GM18505 (cell line): ENCODE results near the gene TACC2.

ENCODE experiments used
- ATAC-seq: cut with Tn5 transposase; IDR thresholded peaks from one replicate; pipeline ENCODE4 v1.9.1; 2021; ENCODE audit not compliant: unreplicated experiment
- POLR2A ChIP-seq: IDR thresholded peaks from 4 replicates; pipeline ENCODE4 v1.6.1; 2011; ENCODE audit warnings: borderline replicate concordance; ENCODE audit not compliant: insufficient read depth, insufficient read length; ENCODE audit errors: extremely low read depth

Gene TACC2

DNA sequence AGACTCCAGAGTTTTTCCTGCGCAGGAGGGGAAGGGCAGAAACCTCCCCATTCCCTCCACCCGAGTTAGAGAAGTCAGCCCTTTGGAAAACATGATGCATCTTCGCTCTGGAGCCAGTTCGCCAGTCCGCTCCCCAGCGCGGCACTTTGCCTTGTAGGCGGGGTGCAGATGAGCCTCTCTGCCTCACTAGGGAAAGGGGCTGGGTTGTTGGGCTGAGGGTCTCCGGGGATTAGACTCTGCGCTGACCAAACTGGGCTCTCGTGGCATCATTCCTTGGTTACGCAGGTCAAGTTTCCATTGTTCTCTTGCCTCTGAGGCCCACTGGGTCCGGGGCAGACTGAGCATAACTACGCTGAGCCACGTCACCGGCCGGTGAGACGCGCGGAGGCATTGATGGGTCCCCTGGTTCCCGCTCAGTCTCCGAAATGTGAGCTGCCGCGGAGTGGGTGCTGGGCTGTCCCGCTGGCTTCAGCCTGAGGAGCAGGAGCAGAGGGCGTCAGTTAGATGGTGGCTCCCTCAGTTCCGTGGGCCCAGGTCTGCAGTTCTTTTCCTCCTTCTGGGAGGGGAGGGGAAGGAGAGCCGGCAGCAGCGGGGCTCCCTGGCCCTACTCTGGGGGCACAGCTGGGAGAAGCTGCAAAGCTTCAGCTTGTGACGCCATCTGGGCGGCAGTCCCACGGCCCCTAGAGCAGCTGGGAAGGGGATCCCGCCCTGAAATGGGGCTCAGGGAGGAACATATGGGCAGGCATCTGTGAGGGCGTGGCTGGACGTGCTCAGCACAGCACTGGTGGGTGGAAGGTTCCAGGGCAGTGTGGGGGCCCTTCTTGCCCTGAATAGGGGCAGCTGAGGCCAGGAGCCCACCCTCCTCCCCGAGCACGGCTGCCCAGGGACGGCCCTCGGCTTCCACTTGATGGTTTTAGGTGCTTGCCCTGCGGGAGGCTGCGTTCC lies 160.9 kb downstream of the TACC2 start:
- TF ChIP-seq POLR2A, result no peak
- ATAC-seq, result no peak

DNA sequence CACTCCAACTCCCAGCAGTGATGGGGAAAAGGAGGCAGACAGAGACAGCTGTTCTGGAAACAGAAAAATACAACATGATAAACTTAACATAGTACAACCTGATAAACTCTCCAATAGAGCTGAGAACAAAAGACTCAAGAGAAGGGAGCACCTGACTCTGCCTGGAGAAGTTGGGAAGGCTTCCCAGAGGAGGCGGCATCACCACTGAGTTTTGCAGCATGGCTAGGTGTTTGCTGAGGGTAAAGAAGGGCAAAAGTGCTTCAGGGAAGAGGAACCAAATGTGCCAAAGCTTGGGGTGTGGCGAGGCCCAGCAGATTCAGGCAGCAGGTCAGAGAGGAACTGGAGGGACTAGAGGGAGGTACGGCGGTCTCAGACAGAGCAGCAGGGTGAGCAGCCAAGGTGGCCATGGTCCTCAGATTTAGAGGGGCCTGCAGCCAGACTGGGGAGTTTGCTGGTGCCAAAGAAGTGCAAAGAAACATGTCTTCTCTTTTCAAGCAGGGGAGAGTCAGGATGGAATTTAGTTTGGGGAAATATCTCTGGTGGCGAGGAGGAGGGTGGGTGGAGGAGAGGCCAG lies 162.2 kb downstream of the TACC2 start:
- no peak for ATAC-seq
- TF ChIP-seq POLR2A, result no peak

DNA sequence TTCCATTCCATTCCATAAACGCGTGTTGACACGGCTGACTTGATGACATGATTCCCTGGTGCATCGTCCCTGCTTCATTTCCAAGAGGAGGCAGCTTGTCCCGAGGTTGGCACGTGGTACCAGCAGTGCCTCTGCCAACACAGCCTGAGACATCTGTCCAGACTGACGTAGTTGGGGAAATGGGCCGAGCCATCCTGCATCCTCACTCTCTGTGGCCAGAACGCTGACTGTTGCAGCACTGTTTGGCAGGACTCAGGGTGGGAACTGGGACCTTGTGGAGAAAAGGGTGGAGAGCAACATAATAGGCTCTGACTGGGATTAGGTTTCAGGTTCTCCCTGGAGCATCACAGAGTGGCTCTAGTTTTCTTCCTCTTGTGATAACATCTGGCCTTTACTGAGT lies 163.6 kb downstream of the TACC2 start:
- ATAC-seq, result no peak
- TF ChIP-seq POLR2A, result no peak

DNA sequence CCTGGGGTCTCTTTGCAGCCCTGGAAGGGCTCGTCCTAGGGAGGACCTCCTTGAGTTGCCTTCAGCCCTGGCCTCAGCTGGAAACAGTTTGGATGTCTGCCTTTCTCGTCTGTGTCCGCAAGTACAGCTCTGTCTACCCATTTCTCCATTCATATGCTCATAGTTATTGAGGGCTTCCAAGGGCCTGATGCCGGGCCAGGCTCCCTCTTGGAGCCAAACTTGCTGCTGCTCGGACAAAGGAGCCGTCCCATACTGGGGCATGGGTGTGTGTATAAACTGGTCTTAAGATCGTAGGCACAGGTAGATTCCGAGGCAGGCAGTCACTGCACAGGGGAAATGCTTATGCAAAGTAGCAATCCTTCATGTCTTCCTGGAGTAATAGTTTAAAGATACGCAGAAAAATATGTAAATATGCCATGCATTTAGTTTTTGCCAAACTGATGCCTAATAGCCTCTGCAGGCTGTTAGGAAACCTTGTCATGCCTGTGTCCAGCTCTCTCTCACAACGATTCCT lies 165.1 kb downstream of the TACC2 start:
- no peak for TF ChIP-seq POLR2A
- ATAC-seq, result no peak

DNA sequence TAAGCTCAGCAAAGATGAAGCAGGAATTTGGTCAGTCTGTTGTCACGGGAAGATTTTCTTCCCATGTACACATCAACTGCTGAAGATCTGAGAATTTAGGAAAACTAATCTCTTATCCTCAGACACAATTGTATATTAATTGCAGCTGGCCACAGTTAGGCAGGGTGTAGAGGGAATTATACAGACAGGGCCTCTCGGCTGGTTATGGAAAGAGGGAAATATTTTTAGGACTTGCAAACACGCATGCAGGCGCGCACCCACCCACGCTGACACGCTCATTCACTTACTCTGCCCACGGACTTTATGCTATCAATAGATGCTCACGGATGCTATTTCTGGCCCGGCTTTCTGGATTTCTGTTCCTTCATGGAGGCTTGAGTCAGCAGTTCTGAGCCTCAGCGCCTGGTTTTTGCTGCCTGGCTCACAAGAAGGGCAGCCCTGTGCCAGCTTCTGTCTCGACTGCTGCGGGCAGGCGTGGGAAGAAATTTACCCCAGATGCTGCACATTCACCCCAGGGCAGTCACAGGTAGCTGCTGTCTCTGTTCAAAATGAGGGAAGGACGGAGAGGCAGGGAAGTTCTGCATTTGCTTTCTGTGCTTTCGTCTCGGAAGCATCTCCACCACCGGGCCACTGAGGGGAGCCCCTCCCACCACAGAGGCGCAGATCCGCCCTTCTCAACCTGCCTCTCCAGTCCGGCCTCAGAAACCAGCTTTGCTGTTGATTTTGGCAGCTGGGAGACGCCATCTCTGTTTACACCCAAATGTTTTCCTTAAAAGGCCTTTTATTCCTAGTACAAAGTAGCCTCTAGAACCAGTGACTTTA lies 165.8 kb downstream of the TACC2 start:
- TF ChIP-seq POLR2A, result no peak
- ATAC-seq, result no peak

DNA sequence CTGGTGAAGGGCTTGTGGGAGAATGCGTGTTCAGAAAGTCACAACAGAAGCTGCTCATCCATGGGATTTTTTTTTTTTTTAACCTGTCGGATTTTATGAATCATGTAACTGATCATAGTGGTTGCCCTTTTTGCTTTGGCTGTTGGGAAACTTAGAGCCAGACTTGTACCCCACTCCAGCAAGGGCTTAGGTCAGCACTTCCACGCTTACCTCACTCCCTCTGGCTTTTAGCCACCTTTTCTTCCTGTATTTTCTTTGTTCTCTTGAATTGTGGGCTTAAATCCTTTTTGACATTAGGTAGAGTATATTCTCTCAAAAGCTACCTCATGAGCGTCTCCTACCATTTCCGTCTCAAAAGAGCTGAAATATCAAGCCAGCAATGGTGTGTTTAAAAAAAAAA lies 168.5 kb downstream of the TACC2 start:
- ATAC-seq, result no peak
- no peak for TF ChIP-seq POLR2A

DNA sequence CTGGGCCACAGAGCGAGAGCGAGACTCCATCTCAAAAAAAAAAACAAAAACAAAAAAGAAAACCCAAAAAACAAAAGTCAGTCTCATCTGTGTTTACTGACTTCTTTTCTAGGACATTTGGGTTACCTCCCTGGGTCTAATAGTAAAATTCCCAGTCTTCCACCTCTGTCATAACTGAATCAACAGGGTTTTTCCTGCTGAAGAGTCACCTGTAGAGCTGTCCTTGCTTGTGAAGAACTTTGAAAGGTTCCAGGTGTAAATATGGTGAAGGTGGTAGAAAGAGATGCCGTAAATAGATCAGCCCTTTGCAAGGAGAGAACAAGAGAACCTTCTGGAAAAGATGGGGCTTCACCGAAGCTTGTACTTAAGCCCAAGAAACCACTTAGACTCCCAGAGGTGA lies 169.4 kb downstream of the TACC2 start:
- ATAC-seq, result no peak
- no peak for TF ChIP-seq POLR2A

DNA sequence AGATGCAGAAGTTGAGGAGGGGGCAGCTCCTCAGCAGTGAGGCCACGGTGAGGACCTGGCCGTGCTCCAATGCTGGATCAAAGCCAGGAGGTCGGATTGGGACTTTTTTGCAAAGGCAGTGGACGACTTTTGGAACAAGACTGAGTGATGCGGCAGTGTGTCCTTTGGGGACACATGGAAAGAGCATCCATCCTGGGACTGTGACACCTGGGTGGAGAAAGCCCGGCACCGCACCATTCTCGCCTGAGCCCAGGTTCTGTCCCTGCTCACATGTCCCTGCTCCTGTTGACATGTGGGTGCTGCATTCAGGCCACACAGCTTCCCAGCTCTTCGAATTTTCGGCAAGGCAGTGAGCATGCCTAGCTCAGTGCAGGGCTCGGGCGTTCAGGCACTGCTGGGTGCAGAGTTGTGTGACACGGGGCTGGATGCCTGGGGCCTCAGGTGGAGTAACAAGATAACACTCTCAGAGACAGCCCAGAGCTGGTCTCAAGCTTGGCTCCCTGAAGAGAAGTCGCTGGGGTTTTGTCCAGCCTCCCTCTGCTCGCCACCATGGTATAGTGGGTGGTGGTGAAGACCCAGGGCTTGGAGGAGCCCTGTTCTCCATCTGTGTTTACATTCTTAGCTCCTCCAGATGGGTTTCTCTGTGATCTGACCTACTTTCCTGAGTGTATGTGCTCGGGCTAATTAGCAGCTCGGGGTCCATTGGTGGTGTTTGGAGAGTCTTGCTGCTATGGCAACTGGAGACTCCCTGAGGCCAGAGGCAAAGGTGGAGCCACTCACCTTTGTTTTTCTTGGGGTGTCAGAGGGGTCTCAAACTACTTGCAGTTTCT lies 170.4 kb downstream of the TACC2 start:
- no peak for ATAC-seq

DNA sequence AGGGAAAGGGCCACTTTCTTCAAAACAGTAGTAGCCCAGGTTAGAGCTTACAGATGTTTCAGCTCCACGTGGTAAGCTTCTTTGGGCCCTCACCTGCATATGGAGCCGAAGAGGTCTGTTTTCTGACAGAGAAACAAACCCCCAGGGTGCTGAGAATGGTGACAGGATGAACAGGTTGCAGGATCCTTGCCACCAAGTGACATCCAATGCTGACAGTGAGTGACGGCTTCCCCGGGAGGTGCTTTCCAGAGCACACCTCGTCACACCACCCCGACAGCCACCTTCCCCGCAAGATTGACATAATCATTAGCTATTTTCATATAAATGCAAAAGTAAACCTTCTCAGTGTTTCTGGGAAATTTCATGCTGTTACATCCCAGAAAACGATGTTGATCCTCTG lies 172.8 kb downstream of the TACC2 start:
- no peak for ATAC-seq
- TF ChIP-seq POLR2A, result no peak

More for the DNA sequence above, 170.4 kb downstream of the TACC2 start:
- no peak for TF ChIP-seq POLR2A

DNA sequence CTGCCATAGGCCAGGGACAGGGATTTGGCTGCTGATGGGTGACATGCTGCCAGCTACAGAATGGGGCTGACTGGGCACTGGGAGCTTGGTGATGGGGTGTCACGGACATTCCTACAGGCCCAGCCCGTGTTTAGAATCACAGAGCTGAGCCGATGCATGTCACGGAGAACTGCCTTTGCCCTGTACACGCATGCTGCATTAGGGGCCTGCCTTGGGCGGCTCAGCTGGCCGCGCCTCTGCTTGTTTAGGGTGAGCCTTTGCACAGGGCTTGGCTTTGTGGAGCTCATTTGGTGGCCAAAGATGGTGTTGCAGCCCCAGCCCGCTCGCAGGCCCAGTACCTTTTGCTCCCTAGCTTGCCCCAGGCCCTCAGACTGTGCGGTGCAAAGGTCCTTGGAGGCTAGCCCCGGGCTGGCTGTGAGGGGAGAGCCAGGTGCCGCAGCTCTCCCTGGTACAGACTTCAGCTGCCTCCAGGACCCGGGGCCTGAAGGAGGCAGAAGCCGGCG lies 173.8 kb downstream of the TACC2 start:
- no peak for TF ChIP-seq POLR2A
- no peak for ATAC-seq

DNA sequence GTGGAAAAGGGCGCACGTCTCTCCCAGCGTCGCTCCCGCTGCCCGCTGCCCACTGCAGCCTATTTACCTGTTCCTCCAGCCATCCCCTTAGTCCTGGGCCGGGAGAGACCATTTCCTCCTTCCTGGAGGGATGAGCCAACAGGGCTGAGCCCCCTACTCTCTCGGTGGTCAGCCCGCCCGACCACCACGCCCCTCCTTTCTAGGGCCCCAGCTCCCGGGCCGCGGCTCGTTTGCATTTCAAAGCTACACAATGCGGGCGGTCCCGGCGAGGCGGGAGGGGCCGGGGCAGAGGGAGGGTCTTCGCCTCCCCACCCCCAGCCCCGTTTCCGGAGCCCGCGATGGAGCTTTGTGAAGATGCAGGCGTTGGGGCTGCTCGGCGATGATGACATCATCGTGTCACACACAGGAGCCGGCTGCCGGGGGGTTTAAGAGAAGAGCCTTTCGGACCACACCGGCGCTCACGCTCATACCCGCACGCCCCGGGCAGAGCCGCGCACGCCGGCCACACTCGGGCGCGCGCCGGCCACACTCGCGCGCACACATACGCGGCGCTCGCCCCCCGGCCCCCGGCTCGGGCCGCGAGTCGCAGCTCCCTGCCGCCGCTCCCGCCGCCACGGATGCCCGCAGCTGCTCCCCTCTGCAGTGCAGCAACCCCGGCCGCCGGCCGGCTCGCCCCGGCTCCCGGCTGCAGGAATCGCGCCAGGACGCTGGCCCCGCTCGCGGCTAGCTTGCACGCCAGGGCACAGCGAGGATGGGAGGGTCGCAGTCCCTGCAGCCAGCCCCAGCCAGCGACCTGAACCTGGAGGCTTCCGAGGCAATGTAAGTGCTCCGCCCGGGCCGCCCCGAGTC lies 174.4 kb downstream of the TACC2 start:
- ATAC-seq, result no peak
- no peak for TF ChIP-seq POLR2A

DNA sequence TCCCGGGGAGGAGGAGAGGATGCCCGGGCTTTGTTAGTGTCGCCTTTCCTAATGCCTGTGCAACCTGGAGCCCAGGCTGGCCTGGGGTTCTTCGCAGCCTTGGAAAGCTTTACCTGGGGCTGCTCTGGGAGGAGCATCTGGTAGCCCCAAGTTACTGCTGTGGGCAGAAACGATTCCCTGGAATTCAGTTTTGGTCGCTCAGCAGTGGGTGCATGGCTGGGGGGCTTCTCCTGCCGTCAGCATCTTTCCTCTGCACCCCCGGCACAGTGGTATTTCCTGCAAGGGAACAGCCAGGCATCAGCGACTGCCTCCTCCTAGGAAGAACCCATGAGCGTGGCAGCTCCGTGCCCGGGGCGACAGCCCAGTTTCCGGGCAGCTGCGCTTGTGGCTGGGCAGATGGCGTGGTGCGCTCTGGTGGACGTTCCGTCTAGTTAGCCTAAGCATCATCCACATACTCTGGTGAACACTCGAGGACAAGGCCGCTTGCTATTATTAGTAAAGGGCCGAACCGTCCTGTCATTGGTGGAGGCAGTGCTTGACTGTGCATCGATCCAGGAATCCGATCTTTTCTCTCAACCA lies 175.1 kb downstream of the TACC2 start:
- ATAC-seq, result no peak
- no peak for TF ChIP-seq POLR2A
